GM12873 (cell line): ENCODE measurements around the gene DGKB.

Experiments
- CTCF ChIP-seq: IDR thresholded peaks from 2 replicates; pipeline ENCODE4 v1.5.1; 2012; ENCODE audit warnings: low read depth, mild to moderate bottlenecking, moderate library complexity, low read length, control low read depth; ENCODE audit not compliant: insufficient read depth; ENCODE audit errors: missing control alignments

The DGKB gene

GRCh38 chr7:14271441-14271840 is 631.1 kb downstream of the DGKB start:
- no peak for TF ChIP-seq CTCF

GRCh38 chr7:14270099-14270498 is 632.5 kb downstream of the DGKB start:
- TF ChIP-seq CTCF = no peak

- TF ChIP-seq CTCF = no peak
Measured at GRCh38 chr7:14260011-14260410, 642.5 kb downstream of the DGKB start.

- no peak for TF ChIP-seq CTCF
Measured at GRCh38 chr7:14258861-14259260, 643.7 kb downstream of the DGKB start.

GRCh38 chr7:14258441-14258840 is 644.1 kb downstream of the DGKB start:
- no peak for TF ChIP-seq CTCF

- TF ChIP-seq CTCF = no peak
Measured at GRCh38 chr7:14252458-14252857, 650.1 kb downstream of the DGKB start.

- TF ChIP-seq CTCF = no peak
Measured at GRCh38 chr7:14242175-14242574, 660.4 kb downstream of the DGKB start.

- TF ChIP-seq CTCF = no peak
Measured at GRCh38 chr7:14236834-14237233, 665.7 kb downstream of the DGKB start.
